DND-41 (cell line): ENCODE measurements around the gene OSGEP.

Source experiments
- CTCF ChIP-seq: IDR thresholded peaks from 2 replicates; pipeline ENCODE4 v1.5.1; 2012; ENCODE audit warnings: borderline replicate concordance, low read length, moderate library complexity, mild to moderate bottlenecking; ENCODE audit not compliant: poor library complexity, severe bottlenecking; ENCODE audit errors: extremely low read depth
- EZH2 ChIP-seq: IDR thresholded peaks from 3 replicates; pipeline ENCODE4 v1.6.1; 2012; ENCODE audit warnings: borderline replicate concordance, low read depth, mild to moderate bottlenecking, moderate library complexity, low read length, inconsistent platforms; ENCODE audit not compliant: severe bottlenecking

- TF ChIP-seq CTCF (no peak), EZH2 (no peak)
Measured at GRCh38 chr14:20482382-20482781, 27.8 kb upstream of the OSGEP start.
